Measurements from ENCODE around the gene CNDP2. TPM values are rescaled to one million over a fixed set of nuclear protein-coding genes. Genes with fewer than 3 reads are reported as not detected.

The CNDP2 gene
- total and polyA plus RNA-seq, 2 of the 13 experiments (the other 11 are each of a cell fraction or from before 2014, with no cell fraction given), result 64.7 to 80.8 TPM

GRCh38 chr18:74529811-74530583 is 33.8 kb downstream of the CNDP2 start:
- ATAC-seq (no peak), FAIRE-seq (no peak), DNase-seq (ENCODE audit: low spot score) (no peak)
- peaks cover 7% of the 10 kb centered on the region; the same call in 1 of the 2 replicates for H3K4me1 ChIP-seq (ENCODE audit: insufficient read depth, low read length)
- no peaks in the 10 kb centered on the region for H4K20me1 ChIP-seq (ENCODE audit: insufficient read depth, low read length)
- ChIA-PET POLR2A (interaction anchor here (3.9 kb wide), 1 partner anchor 12 kb away, joined by 15 read pairs; no protein-coding TSS in a partner anchor), CTCF (ENCODE audit: low intra/inter-chr PET ratio, low total read pairs) (no interaction called here)
- H3K27me3 ChIP-seq (ENCODE audit: control insufficient read depth in 1 of 2, insufficient read depth in 2 of 2, low read length in 2 of 2), result peaks cover 2 to 5% of the 10 kb centered on the region in 2 experiments; a peak in 2 of 5 replicates
- no peak for TF ChIP-seq ZNF569 (CRISPR knock-in tag; IDR thresholded peaks at IDR 0.05; ENCODE audit: borderline replicate concordance)
- TF ChIP-seq ZNF256 (CRISPR knock-in tag; conservative IDR thresholded peaks at IDR 0.05), result no peak
- no peak for TF ChIP-seq U2AF1 (optimal IDR thresholded peaks at IDR 0.05; ENCODE audit: low read depth, low read length)
- no peak for TF ChIP-seq SMAD1 (CRISPR knock-in tag; IDR thresholded peaks at IDR 0.05; ENCODE audit: borderline replicate concordance, low read depth)
- TF ChIP-seq HNF4G (IDR thresholded peaks at IDR 0.05; ENCODE audit: borderline replicate concordance, low read depth, low read length), result no peak
- no peak for TF ChIP-seq HNF4G (CRISPR knock-in tag; IDR thresholded peaks at IDR 0.05; ENCODE audit: borderline replicate concordance, low read depth)
- no peak for TF ChIP-seq KLF13 (CRISPR knock-in tag; IDR thresholded peaks at IDR 0.05)
- no peak for TF ChIP-seq SETDB1 (CRISPR knock-in tag; IDR thresholded peaks at IDR 0.05; ENCODE audit: borderline replicate concordance)
- WGBS (ENCODE audit: low lambda C conversion rate), result 76% methylated on average over 23 of the region's 25 CpGs
- no peak overlapping the region for H3K9ac ChIP-seq (ENCODE audit: insufficient read depth, low read depth, low read length)
- H3K4me3 ChIP-seq (replicated peaks in 1 of 3; ENCODE audit: insufficient read depth in 1 of 3, low read depth in 2 of 3, low read length in 3 of 3), result no peak overlapping the region
- H3K27ac ChIP-seq (ENCODE audit: extremely low read length, insufficient read depth, low read length), result no peak overlapping the region
- H3K36me3 ChIP-seq (replicated peaks in 1 of 2; ENCODE audit: control insufficient read depth in 1 of 2, insufficient read depth in 2 of 2, low read length in 2 of 2), result no peaks in the 10 kb centered on the region
- no peaks in the 10 kb centered on the region for H3K79me2 ChIP-seq (ENCODE audit: insufficient read depth, low read length)
- in situ Hi-C loops (cut with HindIII; ENCODE audit: extremely low pct_ligation_motif_present, low pct_unique_long_range_greater_than_20kb), result no loop called here
- intact Hi-C loops (cut with micrococcal nuclease; ENCODE audit: unreplicated experiment), result no loop called here
- no peak overlapping the region for H2AFZ ChIP-seq (ENCODE audit: low read length)
- H3K4me2 ChIP-seq (ENCODE audit: low read depth, low read length), result no peak overlapping the region
- no peaks in the 10 kb centered on the region for H3K9me3 ChIP-seq (ENCODE audit: low read length)
- BruUV-seq (replicated peaks), result no TSS peak

GRCh38 chr18:74530584-74530862 is 34.4 kb downstream of the CNDP2 start:
- no peak for FAIRE-seq
- intact Hi-C loops (cut with micrococcal nuclease; ENCODE audit: unreplicated experiment), result no loop called here
- peak; percentile 19; the same call in 1 of the 3 replicates for ATAC-seq
- peaks cover 2 to 5% of the 10 kb centered on the region in 2 experiments; a peak in 2 of 5 replicates for H3K27me3 ChIP-seq (ENCODE audit: control insufficient read depth in 1 of 2, insufficient read depth in 2 of 2, low read length in 2 of 2)
- BruUV-seq (replicated peaks), result no TSS peak
- no peaks in the 10 kb centered on the region for H3K9me3 ChIP-seq (ENCODE audit: low read length)
- WGBS (ENCODE audit: low lambda C conversion rate), result 52% methylated on average over 6 of the region's 6 CpGs
- H3K36me3 ChIP-seq (replicated peaks in 1 of 2; ENCODE audit: control insufficient read depth in 1 of 2, insufficient read depth in 2 of 2, low read length in 2 of 2), result no peaks in the 10 kb centered on the region
- peaks cover 5% of the 10 kb centered on the region; the same call in 1 of the 2 replicates for H3K4me1 ChIP-seq (ENCODE audit: insufficient read depth, low read length)
- H3K9ac ChIP-seq (ENCODE audit: insufficient read depth, low read depth, low read length), result no peak overlapping the region
- no peak overlapping the region for H2AFZ ChIP-seq (ENCODE audit: low read length)
- in situ Hi-C loops (cut with HindIII; ENCODE audit: extremely low pct_ligation_motif_present, low pct_unique_long_range_greater_than_20kb), result no loop called here
- no peak for DNase-seq (ENCODE audit: low spot score)
- no peaks in the 10 kb centered on the region for H3K79me2 ChIP-seq (ENCODE audit: insufficient read depth, low read length)
- ChIA-PET POLR2A (interaction anchor here (1.0 to 3.9 kb wide), 2 partner anchors 11 to 22 kb away, joined by 5 to 15 read pairs; no protein-coding TSS in a partner anchor), CTCF (ENCODE audit: low intra/inter-chr PET ratio, low total read pairs) (no interaction called here)
- TF ChIP-seq KDM2A (CRISPR knock-in tag; IDR thresholded peaks at IDR 0.05; ENCODE audit: borderline replicate concordance, low read depth), result no peak
- TF ChIP-seq ZNF709 (CRISPR knock-in tag; IDR thresholded peaks at IDR 0.05), result no peak
- TF ChIP-seq ZNF280B (CRISPR knock-in tag; IDR thresholded peaks at IDR 0.05; ENCODE audit: borderline replicate concordance), result no peak
- no peak overlapping the region for H3K27ac ChIP-seq (ENCODE audit: extremely low read length, insufficient read depth, low read length)
- no peaks in the 10 kb centered on the region for H4K20me1 ChIP-seq (ENCODE audit: insufficient read depth, low read length)
- no peak overlapping the region for H3K4me3 ChIP-seq (replicated peaks in 1 of 3; ENCODE audit: insufficient read depth in 1 of 3, low read depth in 2 of 3, low read length in 3 of 3)
- no peak overlapping the region for H3K4me2 ChIP-seq (ENCODE audit: low read depth, low read length)

Data from HepG2 (cell line).